Pons (tissue), 1 donor: ENCODE data around the gene ERCC2.
"Not testable (repeated sequence)": the region's sequence is repeated elsewhere in the genome, so short reads cannot be mapped to it uniquely, and the experiment has no call there.

ENCODE experiments used
- DNase-seq: peaks from one replicate; pipeline ENCODE4 v3.0.0-alpha.2; 2016; ENCODE audit warnings: low spot score

ERCC2 gene

DNA sequence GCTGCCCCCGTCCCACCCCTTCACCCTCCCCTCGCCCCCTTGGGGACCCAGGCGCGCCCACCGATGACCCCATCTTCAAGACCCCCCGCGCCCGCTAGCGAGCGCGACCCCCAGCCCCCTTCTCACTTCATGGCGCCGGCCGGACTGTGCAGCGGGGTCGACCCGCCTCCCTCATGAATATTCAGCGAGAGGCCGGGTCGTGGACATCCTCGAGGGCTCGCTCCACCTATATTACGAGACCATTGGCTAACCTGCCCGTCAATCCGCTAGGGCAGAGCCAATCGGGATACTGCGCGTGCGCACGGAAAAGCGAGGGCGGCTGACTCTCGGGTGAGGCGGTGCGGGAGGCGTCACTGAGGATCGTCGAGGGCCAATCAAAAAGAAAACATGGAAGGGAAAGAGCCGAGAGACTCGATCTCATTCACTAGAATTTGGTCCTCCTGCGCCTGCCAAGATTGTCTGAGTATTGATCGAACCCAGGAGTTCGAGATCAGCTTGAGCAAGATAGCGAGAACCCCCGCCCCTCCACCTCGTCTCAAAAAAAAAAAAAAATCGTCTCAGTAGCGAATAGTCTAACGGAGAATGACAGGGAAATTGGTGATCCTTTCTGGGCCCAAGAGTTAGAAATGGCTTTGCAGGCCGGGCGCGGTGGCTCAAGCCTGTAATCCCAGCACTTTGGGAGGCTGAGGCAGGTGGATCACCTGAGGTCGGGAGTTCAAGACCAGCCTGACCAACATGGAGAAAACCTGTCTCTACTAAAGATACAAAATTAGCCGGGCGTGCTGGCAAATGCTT lies at the start of gene ERCC2:
TSS of gene ERCC2 (minus strand) at position 164 of the 795 bp plus-strand sequence. CDS start at position 131, 33 bp downstream.
- DNase-seq: peak; percentile 98

DNA sequence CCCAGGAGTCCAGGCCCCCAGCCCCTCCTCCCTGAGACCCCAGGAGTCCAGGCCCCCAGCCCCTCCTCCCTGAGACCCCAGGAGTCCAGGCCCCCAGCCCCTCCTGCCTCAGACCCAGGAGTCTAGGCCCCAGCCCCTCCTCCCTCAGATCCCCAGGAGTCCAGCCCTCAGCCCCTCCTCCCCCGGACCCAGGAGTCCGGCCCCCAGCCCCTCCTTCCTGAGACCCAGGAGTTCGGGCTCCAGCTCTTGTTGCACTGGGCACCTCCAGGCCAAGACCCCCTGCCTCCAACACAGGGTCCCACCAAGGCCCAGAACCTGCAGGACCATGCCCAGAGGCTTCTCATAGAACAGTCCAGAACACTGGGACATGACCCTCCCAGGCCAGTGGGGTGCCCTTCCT lies 49.5 kb upstream of the ERCC2 start:
- no peak for DNase-seq

DNA sequence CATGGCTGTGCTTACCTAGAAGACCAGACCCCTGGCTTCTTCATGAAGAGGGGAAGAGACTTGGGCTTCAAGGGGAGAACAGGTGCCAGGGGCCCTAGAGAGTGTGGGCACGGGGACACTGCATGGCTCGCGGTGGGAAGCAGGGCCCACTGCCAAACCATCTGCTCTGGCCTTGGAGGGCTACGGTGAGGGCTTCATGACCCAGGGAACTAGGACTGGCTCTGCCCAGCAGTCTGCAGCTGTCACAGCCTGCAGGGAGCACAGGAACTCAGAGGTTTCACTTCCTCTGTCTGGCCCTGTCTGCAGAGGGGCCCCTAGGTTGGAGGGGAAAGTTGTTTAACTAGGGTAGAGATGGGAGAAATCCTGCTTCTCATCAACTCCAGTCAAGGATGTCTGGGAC lies 49.0 kb upstream of the ERCC2 start:
- DNase-seq: peak; percentile 74

DNA sequence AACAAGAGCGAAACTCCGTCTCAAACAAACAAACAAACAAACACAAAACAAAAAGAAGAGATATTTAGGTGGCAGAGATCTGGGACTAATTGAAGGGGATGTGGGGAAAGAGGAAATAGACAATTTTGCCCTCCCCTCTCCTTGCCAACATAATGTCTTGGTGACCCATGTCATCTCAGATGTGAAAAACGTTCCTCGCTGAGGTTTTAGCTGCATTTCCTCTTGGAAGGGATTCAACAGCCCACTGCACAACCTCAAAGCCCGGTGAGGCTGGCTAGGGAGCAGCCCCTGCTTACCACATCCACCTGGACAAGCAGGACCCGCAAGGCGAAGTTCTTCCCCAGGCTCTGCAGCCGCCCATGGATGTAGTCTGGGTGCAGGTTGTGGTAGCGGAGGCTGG lies 48.4 kb upstream of the ERCC2 start:
- DNase-seq: no peak

DNA sequence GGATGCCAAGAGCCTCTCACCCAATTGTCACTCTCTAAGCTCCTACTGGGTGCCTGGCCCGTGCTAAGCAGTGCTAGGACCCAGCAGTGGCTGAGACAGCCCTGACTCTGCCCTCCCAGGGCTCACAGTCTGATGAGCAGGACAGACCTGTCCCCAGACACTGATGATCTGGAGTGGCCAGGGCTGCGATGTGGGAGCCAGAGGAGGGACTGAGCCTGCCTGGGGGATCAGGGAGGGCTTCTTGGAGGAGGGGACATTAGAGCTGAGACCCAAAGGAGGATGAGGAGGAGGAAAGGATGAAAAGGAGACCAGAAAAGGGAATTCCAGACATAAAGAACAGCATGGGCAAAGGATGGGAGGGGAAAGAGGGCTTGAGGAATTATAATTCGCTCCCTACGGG lies 46.8 kb upstream of the ERCC2 start:
- DNase-seq: no peak

DNA sequence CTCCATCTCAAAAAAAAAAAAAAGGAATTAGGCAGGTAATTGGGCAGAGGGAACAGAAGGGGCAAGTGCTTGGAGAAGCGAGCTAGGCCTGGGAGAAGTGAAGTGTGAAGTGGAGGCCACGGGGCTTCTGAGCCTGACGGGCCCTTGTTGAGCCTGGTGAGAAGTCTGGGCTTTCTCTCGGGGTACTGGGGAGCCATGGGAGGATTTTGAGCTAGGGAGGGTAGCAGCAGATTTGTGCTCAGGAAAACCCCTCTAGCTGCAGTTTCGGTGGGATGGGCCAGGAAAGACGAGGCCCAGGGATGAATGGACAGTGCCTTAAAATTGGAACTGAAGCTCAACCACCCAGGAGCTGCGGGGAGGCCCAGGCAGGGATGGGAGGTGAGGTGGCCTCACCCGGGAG lies 44.1 kb upstream of the ERCC2 start:
- DNase-seq: no peak

DNA sequence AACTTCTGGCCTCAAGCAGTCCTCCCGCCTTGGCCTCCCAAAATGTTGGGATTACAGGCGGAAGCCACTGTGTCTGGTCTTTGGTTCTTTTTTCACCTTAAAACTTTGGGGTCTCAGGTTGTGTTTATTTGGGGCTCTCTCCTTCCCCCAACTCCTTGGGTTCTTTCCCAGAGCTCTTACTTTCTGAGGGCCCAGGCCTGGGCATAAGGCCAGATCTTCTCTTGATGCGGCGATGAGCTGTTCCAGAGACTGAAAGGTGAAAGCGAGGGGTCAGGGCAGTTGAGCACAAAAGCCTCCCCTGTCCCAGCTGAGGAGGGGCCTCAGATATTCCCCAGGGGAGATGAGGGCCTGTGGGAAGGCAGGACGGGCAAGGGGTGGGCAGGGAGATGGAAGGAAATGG lies 43.1 kb upstream of the ERCC2 start:
- no peak for DNase-seq

DNA sequence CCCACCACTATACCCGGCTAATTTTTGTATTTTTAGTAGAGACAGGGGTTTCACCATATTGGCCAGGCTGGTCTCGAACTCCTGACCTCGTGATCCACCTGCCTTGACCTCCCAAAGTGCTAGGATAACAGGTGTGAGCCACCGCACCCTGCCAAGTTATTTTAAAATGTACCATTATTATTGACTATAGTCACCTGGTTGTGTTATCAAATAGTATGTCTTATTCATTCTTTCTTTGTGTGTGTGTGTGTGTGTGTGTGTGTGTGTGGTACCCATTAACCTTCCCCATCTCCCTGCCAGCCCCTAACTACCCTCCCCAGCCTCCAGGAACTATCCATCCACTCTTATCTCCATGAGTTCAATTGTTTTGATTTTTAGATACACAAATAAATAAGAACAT lies 40.0 kb upstream of the ERCC2 start:
- DNase-seq: not testable (repeated sequence)

DNA sequence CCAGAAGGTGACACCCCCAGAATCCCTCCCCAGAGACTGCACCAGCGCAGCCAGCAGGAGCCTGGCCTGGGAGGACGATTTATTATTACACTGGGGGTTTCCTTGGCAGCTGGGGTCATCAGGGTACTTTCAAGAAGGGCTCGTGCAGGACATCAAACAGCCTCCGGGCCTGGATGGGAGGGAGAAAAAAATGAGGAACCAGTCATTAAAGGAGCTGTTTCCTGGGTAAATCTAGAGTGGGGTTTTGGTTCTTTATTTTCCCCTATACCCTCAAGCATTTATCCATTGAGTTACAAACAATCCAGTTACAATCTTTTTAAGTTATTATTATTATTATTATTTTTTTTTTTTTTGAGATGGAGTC lies 39.2 kb upstream of the ERCC2 start:
- no peak for DNase-seq

DNA sequence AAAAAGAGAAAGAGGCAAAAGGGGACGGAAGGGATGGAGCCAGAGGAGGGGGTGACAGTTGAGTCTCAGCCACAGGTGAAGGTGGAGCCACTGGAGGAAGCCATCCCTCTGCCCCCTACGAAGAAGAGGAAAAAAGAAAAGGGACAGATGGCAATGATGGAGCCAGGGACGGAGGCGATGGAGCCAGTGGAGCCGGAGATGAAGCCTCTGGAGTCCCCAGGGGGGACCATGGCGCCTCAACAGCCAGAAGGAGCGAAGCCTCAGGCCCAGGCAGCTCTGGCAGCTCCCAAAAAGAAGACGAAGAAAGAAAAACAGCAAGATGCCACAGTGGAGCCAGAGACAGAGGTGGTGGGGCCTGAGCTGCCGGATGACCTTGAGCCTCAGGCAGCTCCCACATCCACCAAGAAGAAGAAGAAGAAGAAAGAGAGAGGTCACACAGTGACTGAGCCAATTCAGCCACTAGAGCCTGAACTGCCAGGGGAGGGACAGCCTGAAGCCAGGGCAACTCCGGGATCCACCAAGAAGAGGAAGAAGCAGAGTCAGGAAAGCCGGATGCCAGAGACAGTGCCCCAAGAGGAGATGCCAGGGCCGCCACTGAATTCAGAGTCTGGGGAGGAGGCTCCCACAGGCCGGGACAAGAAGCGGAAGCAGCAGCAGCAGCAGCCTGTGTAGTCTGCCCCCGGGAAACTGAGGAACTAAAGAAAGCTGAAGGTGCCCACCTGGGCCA lies 38.6 kb upstream of the ERCC2 start:
- DNase-seq: no peak

DNA sequence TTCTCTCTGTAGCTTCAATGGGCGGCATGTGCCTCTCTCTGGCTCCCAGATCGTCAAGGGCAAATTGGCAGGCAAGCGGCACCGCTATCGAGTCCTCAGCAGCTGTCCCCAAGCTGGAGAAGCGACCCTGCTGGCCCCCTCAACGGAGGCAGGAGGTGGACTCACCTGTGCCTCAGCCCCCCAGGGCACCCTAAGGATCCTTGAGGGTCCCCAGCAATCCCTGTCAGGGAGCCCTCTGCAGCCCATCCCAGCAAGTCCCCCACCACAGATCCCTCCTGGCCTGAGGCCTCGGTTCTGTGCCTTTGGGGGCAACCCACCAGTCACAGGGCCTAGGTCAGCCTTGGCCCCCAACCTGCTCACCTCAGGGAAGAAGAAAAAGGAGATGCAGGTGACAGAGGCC lies 37.7 kb upstream of the ERCC2 start:
- DNase-seq: no peak

DNA sequence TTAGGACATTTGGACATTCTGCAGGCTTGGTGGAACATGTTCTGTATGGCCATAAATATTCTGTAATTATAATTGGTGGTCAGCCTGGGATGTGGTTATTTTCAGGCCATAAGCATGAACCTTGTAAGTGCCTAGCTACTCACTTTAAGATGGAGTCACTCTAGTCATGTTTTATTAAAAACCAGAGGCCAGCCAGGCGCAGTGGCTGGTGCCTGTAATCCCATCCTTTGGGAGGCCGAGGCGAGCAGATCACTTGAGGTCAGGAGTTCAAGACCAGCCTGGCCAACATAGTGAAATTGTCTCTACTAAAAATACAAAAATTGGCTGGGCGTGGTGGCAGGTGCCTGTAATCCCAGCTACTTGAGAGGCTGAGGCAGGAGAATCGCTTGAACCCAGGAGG lies 37.2 kb upstream of the ERCC2 start:
- DNase-seq: not testable (repeated sequence)

DNA sequence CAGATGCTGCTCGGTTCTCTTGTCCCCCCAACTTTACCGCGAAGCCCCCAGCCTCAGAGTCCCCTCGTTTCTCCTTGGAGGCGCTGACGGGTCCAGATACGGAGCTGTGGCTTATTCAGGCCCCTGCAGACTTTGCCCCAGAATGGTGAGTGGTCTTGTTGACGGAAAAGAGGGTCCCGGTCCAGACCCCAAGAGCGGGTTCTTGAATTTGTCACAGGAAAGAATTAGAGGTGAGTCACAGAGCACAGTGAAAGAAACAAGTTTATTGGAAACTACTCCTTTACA lies 36.7 kb upstream of the ERCC2 start:
- DNase-seq: no peak

DNA sequence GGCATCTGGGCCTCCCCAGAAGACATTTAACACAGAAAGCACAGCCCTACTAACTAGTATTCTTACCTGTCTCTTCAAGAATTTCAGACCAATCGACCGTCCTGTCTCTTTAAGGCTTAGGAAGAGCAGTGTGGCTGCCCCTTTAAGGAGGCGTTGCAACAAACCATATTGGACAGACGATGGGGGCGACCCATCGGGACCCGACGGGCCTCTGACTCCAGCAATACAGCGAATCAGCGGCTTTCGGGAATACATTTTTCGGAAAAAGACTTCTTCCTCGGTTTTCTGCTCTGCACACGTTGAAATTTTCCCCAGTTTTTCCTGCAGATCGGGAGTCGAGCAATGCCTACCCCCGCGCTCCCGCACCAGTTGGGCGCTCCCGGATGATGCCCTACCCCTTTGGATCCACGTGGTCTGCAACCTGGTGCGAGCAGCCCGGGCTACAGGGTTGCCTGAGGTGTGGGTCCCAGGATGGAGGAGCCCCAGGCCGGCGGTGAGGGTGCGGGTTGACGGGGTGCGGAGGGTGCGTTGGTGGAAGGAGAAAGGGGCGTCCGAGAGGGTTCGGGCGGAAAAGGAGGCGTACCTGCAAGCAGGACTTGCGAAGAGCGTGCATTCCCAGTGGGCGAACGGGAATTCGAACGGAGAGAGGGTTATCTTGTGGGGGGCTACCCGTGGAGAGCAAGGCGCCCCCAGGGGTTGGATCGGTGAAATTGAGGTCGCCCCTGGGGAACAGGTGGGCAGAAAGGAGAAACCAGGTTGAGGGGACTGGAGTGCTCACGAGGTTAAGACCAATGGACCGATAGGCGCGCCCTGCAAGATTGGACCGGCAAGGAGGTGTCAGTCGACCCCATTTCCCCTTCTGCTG lies 36.1 kb upstream of the ERCC2 start, which contains the start of gene POLR1G:
TSS of gene POLR1G (plus strand) at position 419 of the 865 bp plus-strand sequence. CDS start at position 472, 53 bp downstream.
- DNase-seq: peak; percentile 94

DNA sequence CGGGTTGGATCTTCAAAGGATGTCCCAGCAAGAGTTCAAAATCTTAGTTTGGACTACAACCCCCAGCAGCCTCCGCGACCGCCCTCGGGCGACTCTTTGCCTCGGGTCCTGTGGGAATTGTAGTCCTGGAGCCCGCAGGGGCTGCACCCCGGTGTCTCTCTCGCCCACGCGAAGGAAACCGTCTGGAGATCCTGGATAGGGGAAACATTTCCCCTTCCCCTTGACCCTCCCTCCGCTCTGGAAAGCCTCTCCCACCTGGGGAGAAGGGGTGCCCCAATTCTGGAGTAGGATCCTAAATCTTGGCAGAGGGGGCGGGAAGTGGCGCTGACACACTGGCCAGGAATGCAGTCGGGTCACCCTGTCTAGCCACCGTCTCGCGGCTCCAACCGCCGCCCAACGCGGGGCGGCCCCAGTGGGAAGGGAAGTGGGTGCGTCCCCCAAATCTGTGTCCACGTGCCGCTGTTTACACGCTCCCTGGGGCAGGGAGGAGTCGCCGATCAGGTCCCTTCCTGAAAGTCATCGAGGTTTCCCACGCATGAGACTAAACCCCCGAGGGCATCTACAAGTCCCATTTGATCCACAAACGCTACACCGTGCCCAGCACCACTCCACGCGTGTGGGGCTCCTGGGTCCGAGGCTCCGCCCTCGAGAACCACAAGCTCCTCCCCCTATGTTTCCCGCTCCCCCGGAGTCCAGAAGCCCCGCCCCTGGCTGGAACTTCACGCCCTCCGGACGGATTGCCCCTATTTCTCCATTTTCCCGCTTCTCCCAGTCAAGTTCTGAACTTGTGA lies 35.3 kb upstream of the ERCC2 start:
- DNase-seq: peak; percentile 87

DNA sequence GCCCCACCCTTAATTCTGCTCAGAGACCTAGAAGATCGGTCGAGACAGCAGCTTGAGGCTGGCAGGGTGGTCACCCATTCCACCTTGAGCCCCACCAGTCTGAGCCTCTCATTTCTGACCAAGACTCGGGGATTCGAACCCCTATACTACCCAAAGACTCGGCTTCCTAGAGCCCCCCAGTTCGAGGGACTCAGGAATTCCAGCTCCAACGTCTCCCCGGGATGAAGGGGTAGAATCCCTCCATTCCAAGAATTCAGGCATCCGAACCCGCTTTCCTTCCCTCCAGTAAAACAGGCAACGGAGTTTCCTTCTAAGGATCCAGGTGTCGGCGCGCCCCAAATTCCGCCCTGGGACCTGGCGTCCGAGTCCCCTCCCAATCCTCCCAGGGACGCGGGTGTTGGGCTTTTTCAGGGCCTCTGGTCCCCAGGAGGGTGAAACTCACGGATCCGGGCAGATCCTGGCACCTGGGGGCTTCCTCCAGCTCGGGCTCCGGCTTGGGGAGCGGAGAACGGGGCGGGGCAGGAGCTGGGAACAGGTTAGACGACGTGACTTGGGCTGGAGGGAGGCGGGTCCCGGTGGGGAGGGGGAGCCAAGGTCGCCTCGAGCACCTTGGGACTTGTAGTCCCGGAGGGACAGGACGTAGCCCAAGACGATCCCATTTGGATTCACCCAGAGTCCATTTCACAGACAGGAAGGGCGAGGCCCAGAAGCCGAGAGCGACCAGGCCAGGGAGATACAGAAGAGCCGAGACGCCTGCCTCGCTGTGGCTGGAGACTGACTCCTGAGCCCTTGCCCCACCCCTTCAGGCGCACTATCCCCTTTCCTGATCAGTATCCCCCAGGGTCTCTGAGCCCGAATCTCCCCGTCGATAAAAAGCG lies 34.4 kb upstream of the ERCC2 start, which contains the start of gene PPP1R13L:
TSS of gene PPP1R13L (minus strand) at position 513 of the 878 bp plus-strand sequence. CDS start 6,751 bp downstream, outside the sequence.
- no peak for DNase-seq

DNA sequence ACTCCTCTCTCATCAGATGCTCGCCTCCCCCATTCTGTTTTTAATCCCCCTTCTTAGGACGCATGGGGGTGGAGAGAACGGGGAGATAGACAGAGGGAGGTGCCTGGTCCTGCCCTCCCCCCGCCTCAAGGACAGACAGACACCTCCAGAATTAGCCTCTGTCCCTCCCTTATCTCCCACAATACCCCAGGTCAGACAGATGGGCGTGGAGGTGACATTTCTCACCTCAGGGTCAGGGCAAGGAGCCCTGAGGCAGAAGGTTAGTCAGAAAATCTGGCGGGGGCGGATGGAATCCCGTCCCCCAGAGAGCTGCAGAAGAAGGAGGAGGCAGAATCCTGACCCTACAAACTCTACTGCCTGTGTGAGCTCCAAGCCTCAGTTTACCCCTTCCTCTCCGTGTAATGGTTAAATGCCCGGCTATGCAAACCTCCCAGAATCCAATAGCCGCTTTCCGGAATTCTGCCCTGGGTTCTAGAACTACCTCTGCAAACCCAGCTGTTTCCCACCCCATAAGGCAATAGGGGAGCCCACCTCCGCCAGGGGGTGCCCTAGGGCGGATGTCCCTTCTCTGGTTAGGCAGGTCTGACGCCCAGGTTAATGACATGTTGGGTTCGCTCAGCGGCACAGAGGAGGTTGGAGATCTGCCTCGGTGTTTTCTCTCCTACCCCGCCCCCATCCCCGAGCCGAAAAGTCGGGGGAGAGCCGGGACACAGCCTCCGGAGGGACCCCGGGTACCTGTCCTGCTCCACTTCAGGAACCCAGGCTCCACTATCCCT lies 33.6 kb upstream of the ERCC2 start:
- no peak for DNase-seq

DNA sequence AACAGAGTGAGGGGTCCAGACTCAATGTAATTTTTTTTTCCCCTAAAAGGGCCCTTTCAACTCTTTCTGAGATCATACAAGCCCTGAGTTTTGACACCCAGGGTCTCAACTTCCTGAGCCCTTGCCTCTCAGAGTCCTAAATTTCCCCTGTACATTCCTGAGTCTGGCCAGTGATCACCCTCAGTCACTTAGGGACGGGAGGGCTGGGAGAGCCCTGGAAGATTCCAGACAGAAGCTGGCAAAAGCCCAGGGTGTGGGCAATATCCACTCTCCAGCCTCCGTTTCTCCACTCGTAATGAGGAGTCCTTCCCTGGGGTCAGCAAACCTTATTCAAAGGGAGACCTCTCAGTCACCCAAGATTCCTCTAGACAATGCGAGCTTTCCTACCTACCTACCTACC lies 32.9 kb upstream of the ERCC2 start:
- no peak for DNase-seq

DNA sequence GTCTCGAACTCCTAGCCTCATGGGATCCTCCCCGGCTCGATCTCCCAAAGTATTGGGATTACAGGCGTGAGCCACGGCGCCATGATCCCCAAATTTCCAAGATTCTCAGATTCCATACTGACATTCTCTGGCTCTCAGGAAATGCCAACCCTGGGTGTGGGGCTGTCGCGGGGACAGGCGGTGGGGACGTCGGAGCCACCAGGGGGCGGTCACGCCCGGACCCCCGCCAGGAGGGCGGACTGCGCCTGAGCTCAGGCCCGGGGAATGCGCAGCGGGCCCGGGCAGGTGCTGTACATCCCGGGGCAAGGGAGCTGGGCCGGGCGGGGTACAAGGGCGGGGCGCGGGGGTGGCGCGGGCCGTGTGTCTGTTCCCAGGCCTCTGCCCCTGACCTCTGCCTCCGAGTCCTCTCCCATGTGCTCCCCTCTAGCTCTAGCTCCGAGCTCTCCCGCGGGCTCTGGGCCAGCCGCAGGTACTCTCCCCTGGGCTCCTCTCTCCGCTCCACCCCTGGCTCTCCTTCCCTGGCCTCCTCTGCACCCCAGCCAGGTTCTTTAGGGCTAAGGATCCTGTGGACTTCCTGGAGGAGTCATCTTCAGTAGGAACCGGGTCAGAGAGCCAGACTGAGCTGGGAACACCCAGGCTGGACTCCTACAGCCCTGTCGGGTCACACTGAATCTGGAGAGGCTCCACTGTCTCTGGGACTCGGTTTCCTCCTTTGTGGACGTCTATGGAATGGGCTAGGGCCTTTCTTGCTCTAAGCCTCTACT lies 32.1 kb upstream of the ERCC2 start:
- no peak for DNase-seq
